ENCODE results near the gene PRCD.

DNA sequence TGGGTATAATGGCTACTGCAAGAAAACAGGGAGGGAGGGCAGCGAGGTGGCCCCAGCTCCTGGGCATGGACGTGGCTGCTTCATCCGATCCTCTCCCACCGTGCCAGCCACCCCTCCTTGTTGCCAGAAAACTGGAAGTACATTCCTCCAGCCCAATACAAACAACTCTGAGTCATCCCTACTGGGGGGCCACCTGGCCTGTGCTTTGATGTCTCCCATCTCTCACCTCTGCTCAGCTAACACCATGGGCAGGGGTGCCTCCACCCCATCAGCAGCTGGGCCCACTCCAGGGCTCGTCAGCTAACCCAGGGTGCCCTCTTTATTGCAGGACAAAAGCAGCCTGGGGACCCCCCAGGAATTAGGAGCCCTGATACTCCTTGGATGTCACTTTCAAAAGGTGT is 40.6 kb upstream of the PRCD start:
- TF ChIP-seq, protein P1, sequence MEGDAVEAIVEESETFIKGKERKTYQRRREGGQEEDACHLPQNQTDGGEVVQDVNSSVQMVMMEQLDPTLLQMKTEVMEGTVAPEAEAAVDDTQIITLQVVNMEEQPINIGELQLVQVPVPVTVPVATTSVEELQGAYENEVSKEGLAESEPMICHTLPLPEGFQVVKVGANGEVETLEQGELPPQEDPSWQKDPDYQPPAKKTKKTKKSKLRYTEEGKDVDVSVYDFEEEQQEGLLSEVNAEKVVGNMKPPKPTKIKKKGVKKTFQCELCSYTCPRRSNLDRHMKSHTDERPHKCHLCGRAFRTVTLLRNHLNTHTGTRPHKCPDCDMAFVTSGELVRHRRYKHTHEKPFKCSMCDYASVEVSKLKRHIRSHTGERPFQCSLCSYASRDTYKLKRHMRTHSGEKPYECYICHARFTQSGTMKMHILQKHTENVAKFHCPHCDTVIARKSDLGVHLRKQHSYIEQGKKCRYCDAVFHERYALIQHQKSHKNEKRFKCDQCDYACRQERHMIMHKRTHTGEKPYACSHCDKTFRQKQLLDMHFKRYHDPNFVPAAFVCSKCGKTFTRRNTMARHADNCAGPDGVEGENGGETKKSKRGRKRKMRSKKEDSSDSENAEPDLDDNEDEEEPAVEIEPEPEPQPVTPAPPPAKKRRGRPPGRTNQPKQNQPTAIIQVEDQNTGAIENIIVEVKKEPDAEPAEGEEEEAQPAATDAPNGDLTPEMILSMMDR (IDR thresholded peaks at IDR 0.05) = no peak
- TF ChIP-seq POLR2A (IDR thresholded peaks at IDR 0.05) = no peak

All from stomach (tissue), 4 donors.